ENCODE results near the gene SIGLEC9. TPM values are rescaled to one million over a fixed set of nuclear protein-coding genes. Genes with fewer than 3 reads are reported as not detected.
A peak's percentile ranks its signal among the peaks of the same experiment; 100 is the strongest.
"Not testable (repeated sequence)": the region's sequence is repeated elsewhere in the genome, so short reads cannot be mapped to it uniquely, and the experiment has no call there.

Gene SIGLEC9
- total and polyA plus RNA-seq, 10 of the 15 experiments (the other 5 are each of a cell fraction or from before 2014, with no cell fraction given), result 0.10 TPM; not detected in 9

DNA sequence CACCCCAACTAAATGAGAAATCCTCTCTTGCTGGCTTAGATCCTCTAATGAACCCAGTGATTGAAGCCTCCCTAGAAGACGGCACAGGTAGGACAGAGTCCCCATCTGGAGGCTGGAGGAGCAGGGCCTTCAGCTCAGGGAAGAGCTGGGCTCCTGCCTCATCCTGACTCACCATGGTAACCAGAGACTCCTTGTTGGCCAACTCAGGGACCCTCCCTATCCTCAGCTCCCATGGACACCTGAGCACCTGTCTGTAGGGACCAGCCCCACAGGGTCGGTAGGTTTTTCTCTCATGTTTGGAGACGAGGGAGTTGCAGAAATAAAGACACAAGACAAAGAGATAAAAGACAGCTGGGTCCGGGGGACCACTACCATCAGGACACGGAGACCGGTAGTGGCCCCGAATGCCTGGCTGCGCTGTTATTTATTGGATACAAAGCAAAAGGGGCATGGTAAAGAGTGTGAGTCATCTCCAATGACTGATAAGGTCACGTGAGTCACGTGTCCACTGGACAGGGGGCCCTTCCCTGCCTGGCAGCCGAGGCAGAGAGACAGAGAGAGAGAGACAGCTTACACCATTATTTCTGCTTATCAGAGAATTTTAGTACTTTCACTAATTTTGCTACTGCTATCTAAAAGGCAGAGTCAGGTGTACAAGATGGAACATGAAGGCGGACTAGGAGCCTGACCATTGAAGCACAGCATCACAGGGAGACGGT lies 44.0 kb downstream of the SIGLEC9 start:
- H2AFZ ChIP-seq (ENCODE audit: control insufficient read depth, low read depth, low read length), result no peak overlapping the region
- no peak for ATAC-seq
- no peak overlapping the region for H3K4me2 ChIP-seq (ENCODE audit: control insufficient read depth, insufficient read depth)
- SMC1A ChIA-PET (ENCODE audit: uncharacterized antibody, unreplicated experiment), result no interaction called here
- H4K20me1 ChIP-seq (ENCODE audit: control insufficient read depth, insufficient read depth), result no peaks in the 10 kb centered on the region
- RAD21 ChIA-PET (ENCODE audit: unreplicated experiment), result interaction anchor here (1.2 kb wide), 2 partner anchors 12 to 91 kb away, joined by 3 to 4 read pairs; no protein-coding TSS in a partner anchor
- no peaks in the 10 kb centered on the region for H3K9me3 ChIP-seq (replicated peaks; ENCODE audit: control insufficient read depth, insufficient read depth, low read length)
- no peaks in the 10 kb centered on the region for H3K36me3 ChIP-seq (ENCODE audit: control insufficient read depth in 2 of 2, insufficient read depth in 2 of 2, low read length in 1 of 2)
- H3K27me3 ChIP-seq (replicated peaks in 1 of 2; ENCODE audit: control insufficient read depth in 2 of 2, insufficient read depth in 2 of 2, low read length in 1 of 2), result peaks cover 0 to 2% of the 10 kb centered on the region in 2 experiments; a peak in 1 of 4 replicates
- CTCF ChIA-PET, result interaction anchor here (0.9 to 2.4 kb wide), 4 partner anchors 12 to 148 kb away, joined by 3 to 15 read pairs (median 7); no protein-coding TSS in a partner anchor
- intact Hi-C loops (cut with micrococcal nuclease; ENCODE audit: unreplicated experiment) (no loop called here), in situ Hi-C loops (cut with MboI) (no loop called here)
- DNase-seq (ENCODE audit: low read depth, low spot score), result no peak
- FAIRE-seq, result no peak
- no TSS peak for BruUV-seq (replicated peaks)
- WGBS (ENCODE audit: insufficient coverage, insufficient replicate concordance, low lambda C conversion rate, missing lambda C conversion rate), result 47% methylated on average over 13 of the region's 13 CpGs
- H3K9ac ChIP-seq (ENCODE audit: control insufficient read depth, insufficient read depth, low read length), result no peak overlapping the region
- peaks cover 7% of the 10 kb centered on the region for H3K4me1 ChIP-seq (ENCODE audit: control insufficient read depth, insufficient read depth, low read length)
- no peak overlapping the region for H3K4me3 ChIP-seq
- POLR2A ChIA-PET, result no interaction called here
- no peaks in the 10 kb centered on the region for H3K79me2 ChIP-seq (ENCODE audit: control insufficient read depth, insufficient read depth, low read length)
- TF ChIP-seq SUZ12 (IDR thresholded peaks at IDR 0.05; ENCODE audit: unreplicated experiment) (no peak), BHLHE40 (IDR thresholded peaks at IDR 0.05; ENCODE audit: borderline replicate concordance in 1 of 2, low read depth in 2 of 2, low read length in 1 of 2) (peak in 1 of 2 experiments; percentile 40; a peak in 1 of 4 replicates)
- no peak overlapping the region for H3K27ac ChIP-seq (ENCODE audit: control insufficient read depth, insufficient read depth)

- TF ChIP-seq, protein P1, sequence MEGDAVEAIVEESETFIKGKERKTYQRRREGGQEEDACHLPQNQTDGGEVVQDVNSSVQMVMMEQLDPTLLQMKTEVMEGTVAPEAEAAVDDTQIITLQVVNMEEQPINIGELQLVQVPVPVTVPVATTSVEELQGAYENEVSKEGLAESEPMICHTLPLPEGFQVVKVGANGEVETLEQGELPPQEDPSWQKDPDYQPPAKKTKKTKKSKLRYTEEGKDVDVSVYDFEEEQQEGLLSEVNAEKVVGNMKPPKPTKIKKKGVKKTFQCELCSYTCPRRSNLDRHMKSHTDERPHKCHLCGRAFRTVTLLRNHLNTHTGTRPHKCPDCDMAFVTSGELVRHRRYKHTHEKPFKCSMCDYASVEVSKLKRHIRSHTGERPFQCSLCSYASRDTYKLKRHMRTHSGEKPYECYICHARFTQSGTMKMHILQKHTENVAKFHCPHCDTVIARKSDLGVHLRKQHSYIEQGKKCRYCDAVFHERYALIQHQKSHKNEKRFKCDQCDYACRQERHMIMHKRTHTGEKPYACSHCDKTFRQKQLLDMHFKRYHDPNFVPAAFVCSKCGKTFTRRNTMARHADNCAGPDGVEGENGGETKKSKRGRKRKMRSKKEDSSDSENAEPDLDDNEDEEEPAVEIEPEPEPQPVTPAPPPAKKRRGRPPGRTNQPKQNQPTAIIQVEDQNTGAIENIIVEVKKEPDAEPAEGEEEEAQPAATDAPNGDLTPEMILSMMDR (IDR thresholded peaks at IDR 0.05 in 2 of 3, conservative IDR thresholded peaks at IDR 0.05 in 1 of 3; ENCODE audit: control insufficient read depth in 2 of 3, extremely low read depth in 1 of 3, insufficient read depth in 1 of 3, low read depth in 3 of 3, low read length in 3 of 3), result peak; percentile 39 to 82 (median 63)
- TF ChIP-seq RAD21 (IDR thresholded peaks at IDR 0.05; ENCODE audit: insufficient read depth, low read depth, low read length), result peak; percentile 54
- peak; percentile 31; the same call in 1 of the 2 replicates for TF ChIP-seq SMC3 (IDR thresholded peaks at IDR 0.05; ENCODE audit: borderline replicate concordance, low read length)
- H3K79me2 ChIP-seq (ENCODE audit: control insufficient read depth, insufficient read depth, low read length); H3K4me1 ChIP-seq (ENCODE audit: control insufficient read depth, insufficient read depth, low read length); SMC1A ChIA-PET (ENCODE audit: uncharacterized antibody, unreplicated experiment); H3K9ac ChIP-seq (ENCODE audit: control insufficient read depth, insufficient read depth, low read length); H3K4me3 ChIP-seq; intact Hi-C loops (cut with micrococcal nuclease; ENCODE audit: unreplicated experiment); BruUV-seq (replicated peaks); H3K27ac ChIP-seq (ENCODE audit: control insufficient read depth, insufficient read depth); H3K27me3 ChIP-seq (replicated peaks in 1 of 2; ENCODE audit: control insufficient read depth in 2 of 2, insufficient read depth in 2 of 2, low read length in 1 of 2); H2AFZ ChIP-seq (ENCODE audit: control insufficient read depth, low read depth, low read length); H3K36me3 ChIP-seq (ENCODE audit: control insufficient read depth in 2 of 2, insufficient read depth in 2 of 2, low read length in 1 of 2); FAIRE-seq; DNase-seq (ENCODE audit: low read depth, low spot score); H4K20me1 ChIP-seq (ENCODE audit: control insufficient read depth, insufficient read depth); POLR2A ChIA-PET; H3K9me3 ChIP-seq (replicated peaks; ENCODE audit: control insufficient read depth, insufficient read depth, low read length); H3K4me2 ChIP-seq (ENCODE audit: control insufficient read depth, insufficient read depth); in situ Hi-C loops (cut with MboI): not testable (repeated sequence)
- RAD21 ChIA-PET (ENCODE audit: unreplicated experiment), result interaction anchor here (0.6 to 1.2 kb wide), 3 partner anchors 12 to 90 kb away, joined by 3 to 4 read pairs (median 3); no protein-coding TSS in a partner anchor
- 1% methylated on average over 11 of the region's 11 CpGs for WGBS (ENCODE audit: insufficient coverage, insufficient replicate concordance, low lambda C conversion rate, missing lambda C conversion rate)
- peak; percentile 31; the same call in 1 of the 3 replicates for ATAC-seq
- CTCF ChIA-PET, result interaction anchor here (1.2 to 2.4 kb wide), 3 partner anchors 10 to 90 kb away, joined by 4 to 15 read pairs (median 11); no protein-coding TSS in a partner anchor
These were observed 44.7 kb downstream of the SIGLEC9 start for GRCh38 chr19:51169283-51169918.
